Dermis microvascular lymphatic vessel endothelial cell (primary cell): ENCODE measurements around the gene LRRK1. TPM values are rescaled to one million over a fixed set of nuclear protein-coding genes. Genes with fewer than 3 reads are reported as not detected.

ENCODE experiments used
- DNase-seq, 2 donors: peaks; one replicate each; pipeline versions ENCODE4 v3.0.0 to v3.0.0-alpha.2; 2010; ENCODE audit warnings: low read depth in 2 of 2
- total RNA-seq: library from RNA; depleted of rRNA; stranded (reverse); fragments of >200 nt; gene quantifications from 2 replicates; pipeline ENCODE4 v1.2.1, GENCODE V29; 2014

Gene LRRK1
- total RNA-seq, 1 donor from 2014 or later, result 5.9 TPM

DNA sequence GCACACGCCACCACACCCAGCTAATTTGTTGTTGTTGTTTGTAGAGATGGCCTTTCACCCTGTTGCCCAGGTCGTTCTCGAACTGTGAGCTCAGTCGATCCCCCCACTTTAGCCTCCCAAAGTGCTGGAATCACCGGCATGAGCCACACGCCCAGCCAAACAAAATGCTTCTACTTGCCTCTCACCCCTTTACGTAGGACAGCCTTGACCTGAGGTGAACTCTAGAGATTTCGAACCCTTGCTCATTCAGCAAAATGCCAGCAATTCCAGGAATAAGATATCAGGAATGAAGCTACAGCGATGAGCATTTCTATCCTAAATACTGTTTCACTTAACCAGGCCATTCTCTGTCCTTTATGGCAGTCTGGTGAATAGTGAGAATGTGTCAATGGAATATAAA, 135.0 kb downstream of the LRRK1 start:
- DNase-seq, result no peak

DNA sequence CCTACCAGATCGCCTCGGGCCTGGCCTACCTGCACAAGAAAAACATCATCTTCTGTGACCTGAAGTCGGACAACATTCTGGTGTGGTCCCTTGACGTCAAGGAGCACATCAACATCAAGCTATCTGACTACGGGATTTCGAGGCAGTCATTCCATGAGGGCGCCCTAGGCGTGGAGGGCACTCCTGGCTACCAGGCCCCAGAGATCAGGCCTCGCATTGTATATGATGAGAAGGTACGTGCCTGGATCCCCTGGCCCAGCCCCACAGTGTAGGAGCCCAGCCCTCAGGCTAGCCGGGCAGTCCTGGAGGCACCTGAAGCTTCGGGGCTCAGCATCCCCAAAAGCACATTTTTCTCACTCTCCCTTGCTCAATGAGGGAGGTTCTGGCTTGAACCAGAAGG, 135.8 kb downstream of the LRRK1 start:
- DNase-seq, result no peak

DNA sequence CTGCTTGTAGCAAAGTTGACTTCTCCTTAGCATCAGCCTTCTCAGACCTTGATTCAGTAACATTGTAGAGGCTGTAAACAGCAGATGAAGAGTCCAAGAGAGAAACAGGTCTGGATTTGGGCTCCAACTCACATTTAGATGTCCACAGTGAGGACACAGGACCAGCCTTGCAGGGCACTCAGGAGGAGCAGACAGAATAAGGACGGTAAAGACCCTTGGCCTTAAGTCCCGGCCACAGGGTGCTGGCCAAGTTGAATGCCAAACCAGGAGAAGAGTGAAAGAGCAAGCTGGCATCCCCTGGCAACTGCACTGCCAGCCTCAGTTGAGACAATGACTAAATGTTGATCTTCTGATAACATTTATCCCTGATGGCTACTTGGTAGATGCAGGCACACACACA, 136.3 kb downstream of the LRRK1 start:
- DNase-seq, result no peak

DNA sequence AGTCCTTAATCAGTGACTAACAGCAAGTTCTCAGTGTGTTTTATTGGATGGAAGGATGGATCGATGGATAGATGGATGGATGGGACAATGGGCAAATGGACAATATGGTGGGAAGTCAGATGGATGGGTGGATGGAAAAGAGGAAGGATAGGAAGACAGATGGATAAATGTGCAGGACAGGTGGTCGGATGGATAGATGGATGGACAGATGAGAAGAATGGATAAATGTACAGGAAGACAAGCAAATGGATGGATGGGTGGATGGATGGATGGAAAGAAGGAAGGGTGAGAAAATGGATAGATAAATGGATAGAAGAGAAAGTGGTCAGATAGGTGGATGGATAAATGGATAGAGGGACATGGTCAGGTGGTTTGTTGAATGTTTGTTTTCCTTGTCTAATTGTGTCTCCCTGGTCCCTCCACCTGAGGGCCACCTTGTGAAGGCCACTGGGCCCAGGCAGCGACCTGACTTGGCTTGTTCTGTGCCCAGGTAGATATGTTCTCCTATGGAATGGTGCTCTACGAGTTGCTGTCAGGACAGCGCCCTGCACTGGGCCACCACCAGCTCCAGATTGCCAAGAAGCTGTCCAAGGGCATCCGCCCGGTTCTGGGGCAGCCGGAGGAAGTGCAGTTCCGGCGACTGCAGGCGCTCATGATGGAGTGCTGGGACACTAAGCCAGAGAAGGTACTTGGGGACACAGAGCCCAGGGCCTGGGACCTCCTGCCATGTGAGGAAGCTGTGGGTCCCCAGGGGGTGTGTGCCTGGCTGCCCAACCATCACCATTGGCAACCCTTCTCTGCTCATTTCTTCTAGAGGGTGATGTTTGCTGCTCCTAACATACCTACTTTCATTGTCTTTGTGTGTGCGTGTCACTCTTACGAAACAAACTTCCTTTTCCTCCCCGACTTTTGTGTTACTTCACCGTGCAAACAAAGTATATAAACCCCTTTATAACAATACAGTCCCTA, 137.5 kb downstream of the LRRK1 start:
- DNase-seq, result peak in 1 of 2 donors; percentile 14

DNA sequence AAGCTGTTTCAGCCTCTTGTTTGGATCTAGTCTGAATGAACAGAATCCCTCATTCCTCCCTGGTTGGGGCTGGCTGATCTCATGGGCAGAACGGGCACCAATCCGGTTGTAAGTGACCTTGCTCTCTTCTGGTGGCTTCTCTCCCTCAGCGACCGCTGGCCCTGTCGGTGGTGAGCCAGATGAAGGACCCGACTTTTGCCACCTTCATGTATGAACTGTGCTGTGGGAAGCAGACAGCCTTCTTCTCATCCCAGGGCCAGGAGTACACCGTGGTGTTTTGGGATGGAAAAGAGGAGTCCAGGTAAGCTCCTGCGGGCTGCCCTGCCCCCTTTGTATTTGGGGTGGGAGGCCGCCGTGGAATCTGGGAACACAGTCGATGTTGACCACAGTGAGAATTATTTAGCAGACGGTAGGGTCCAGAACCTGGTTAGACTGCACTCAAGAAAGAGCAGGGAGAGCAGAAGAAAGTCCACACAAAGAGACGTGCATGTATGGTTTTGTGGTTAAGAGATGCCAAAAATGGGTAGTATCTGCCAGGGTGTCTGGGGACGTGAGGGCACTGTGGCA, 138.8 kb downstream of the LRRK1 start:
- DNase-seq, result no peak

DNA sequence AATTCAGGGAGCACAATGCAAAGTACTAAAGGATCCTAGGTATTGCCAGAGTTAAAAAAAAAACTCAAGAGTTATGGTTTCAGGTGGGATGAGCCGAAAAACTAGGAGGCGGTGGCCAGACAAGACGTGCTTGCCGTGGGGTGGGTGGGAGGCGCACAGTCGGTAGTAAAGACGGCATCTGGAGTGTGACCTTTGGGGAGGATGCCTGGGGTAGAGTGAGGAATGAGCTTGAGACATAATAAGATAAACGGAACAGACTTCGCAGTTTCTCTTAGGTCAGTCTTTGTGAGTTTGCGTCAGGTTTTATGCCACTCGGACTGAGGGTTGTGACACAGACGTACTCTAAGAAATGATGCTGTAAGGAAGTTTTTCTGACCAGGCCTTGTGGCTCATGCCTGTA, 139.6 kb downstream of the LRRK1 start:
- DNase-seq, result no peak

DNA sequence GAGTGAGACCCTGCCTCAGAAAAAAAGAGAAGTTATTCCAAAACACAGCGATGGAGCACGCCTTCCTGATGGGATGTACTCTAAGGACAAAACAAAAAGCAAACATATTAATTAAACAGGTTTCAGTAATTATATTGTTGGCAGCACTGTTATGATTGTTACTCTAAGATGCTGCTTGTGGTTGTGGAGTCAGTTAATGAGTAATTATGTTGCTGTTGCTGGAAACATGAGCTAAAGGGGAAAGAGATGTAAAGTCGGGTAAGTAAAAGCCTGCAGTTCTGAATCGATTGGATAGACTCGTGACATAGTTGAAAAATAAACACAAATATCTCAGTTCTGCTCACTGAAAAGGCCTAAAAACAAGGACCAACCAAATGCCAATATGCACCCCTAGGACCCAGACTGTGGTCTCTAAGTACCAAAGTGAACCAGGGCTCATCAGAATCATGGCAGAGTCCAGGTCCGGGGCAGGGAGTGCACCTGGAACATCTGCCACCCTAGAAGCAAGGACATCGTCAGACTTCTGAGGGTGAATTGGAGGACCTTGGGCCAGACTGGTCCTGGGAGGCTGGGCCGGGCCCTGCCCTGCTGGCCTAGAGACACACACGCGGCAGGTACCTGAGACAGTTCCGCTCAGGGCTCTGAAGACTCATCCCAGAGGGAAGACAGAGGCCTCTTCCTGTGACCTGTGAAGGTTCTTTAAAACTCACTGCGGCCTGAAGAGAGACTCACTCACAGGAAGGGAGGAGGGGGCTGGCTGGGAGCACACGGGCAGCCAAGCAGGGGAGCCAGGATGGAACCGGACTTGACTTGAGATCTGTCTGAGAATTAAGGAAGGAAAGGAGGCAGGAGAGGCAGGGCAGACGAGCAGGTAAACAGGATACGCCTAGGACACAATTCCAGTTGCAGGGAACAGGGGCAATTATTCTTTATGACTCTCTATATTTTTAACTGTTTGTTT, 140.5 kb downstream of the LRRK1 start:
- no peak for DNase-seq

DNA sequence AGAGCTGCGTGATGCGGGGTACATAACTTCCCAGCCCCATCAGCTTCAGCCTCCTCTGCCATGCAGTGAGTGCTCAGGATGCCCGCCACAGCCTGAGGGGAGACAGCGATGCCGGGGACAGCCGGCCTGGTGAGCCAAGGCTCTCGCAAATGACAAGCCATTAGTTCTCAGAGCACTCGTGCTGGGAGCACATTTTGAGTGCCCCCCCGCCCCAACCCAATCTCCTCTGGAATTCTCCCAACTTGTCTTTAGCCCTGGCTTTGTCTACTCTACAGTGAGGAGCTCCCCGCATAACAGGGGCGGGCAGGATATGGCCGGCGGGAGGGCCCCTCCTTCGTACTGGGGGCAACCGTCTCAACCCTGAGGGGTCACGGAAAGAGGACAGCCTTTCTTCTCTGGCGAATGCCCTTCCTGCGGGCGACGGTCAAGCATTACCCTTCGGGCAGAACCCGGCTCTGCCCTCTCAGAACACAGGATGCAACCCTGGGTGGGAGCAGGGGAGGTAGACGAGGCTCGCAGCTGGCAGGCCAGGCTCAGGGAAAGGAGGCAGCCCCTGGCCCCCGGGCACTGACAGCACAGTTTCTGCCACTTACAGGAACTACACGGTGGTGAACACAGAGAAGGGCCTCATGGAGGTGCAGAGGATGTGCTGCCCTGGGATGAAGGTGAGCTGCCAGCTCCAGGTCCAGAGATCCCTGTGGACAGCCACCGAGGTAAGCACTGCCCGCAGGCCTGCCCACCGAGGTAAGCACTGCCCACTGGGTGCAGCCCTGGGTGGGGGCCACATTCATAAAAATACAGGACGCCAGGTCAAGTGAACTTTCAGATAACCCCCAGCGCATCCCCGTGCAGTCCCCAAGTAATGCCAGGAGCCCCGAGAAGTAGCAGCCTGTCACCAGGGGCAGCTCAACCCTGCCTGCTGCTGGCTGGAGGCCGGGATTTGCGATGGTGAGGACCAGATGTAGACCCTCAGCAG, 141.7 kb downstream of the LRRK1 start:
- no peak for DNase-seq

DNA sequence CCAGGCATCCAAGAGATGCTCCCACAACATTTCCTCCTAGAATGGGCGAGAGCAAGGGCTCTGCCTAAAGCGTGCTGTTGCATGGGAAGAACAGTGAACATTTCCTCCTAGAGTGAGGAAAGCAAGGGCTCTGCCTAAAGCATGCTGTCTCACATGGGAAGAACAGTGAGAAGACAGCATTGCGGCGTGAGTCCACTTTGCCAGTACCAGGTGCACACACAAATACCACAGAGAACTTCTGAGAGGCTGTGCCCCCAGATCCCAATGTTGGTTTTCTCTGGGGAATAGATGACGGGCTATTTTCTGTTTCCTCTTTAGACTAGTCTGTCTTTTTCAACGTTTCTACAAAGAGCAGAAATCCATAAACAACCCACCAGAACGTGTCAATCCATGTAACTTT, 142.9 kb downstream of the LRRK1 start:
- DNase-seq, result no peak

DNA sequence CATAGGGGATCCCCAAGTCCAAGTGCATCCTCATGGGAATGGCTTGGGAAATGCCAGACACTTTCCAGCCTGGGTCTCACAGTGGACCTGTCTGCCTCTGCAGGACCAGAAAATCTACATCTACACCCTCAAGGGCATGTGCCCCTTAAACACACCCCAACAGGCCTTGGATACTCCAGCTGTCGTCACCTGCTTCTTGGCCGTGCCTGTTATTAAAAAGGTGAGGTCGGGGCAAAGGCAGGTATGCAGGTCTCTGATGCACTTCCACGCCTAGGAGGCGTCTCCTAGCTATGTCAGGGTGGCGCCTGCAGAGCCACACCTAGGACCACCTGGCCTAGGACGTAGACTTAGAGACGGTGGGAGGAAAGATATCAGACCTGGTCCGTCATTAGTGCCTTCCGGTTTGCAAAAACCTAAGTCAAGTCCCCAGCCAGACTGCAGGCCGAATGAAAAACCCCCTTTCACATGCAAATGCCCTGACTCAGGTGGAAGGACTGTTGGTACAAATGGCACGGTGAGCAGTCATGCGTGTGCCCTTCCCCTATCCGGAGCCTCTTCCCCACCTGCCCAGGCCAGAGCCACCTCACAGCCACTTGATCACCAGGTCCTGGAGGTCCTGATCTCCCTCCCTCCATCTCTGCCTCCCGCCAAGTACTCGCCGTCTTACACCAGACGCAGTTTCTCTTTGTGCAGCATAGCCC, 143.5 kb downstream of the LRRK1 start:
- no peak for DNase-seq

DNA sequence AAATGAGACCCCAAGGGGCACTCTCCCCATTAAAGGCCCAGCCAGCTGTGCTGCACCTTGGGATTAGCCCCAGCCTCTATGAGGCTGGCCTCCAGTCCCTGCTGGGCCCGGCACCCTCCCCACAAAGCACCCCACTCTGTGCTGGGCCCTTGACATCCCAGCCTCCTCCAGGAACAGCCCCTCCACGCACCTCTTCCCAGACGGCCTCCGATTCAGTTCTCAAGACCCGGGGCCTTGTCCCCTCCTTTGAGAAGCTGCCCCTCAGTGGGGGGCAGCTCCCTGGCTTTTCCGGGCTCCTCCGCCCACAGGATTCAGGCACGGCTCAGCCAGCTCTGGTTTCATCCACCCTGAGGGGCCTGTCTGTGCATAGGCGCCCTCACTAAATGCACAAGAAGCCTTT, 144.1 kb downstream of the LRRK1 start:
- DNase-seq, result no peak

DNA sequence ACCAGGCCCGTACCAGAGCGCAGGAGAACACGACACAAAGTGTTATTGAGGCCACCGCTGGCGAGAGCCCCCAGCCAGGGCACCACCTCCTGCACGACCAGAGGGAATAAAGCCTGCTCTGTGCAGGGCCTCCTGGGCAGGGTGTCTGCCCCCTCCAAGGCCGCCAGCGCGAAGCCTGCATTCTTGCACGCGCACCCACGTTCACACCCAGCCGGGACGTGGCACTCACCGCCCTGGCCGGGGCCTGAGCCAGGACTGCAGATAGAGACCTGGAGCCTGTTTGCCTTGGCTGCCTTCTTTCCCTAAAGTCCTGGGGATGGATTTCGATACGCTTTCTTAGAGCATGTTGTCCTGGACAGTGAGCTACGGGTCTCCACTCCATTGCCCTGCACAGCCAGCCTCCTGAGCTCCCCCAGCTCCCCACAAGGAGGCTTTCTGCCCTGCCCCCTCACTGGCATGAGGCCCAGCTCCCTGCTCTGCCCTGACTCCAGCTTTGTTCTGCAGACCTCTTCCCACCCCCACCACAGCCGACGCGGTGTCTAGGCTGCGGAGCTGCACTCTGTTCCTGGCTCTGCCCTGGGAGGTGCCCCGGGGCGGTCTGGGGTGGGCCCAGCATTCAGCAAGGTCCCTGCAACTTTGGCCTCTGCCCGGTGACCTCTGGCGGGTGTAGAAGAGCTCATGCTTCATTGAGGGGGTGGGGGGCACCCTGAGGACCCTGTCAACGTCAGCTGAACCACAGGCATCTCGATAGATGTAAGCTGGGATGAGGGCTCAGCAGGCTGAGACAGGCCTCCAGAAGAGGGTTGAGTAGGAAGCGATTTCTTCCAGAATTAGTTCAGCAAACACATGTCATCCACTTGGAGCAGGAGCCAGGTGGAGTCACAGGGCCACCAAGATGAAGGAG, 145.0 kb downstream of the LRRK1 start:
- no peak for DNase-seq

DNA sequence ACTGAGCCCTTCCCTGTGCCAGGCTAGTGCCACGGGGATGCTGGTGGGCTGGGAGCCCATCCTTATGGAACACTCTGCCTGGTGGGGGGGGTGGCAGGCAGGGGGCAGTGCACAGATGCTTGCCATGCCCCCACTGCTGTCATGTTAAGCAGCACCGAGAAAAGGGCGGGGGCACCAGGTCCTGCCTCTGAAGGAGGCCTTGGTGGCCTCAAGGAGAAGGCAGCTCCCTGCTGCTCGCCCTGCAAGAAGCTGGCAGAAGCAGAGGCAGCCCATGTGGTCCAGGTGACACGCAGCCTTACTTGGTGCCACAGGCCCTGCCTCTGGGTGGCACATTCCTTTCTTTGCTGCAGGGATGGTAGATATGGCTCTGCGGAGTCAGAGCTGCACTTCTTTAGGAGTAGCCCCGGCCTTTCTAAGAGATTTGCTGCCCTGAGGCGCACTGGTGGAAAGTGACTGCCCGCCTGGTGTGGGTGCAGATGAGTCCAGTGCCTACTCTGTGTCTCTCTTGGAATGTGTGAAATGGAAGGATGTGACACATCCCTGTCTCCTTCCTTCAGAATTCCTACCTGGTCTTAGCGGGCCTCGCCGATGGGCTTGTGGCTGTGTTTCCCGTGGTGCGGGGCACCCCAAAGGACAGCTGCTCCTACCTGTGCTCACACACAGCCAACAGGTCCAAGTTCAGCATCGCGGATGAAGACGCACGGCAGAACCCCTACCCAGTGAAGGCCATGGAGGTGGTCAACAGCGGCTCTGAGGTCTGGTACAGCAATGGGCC, 145.8 kb downstream of the LRRK1 start:
- no peak for DNase-seq

DNA sequence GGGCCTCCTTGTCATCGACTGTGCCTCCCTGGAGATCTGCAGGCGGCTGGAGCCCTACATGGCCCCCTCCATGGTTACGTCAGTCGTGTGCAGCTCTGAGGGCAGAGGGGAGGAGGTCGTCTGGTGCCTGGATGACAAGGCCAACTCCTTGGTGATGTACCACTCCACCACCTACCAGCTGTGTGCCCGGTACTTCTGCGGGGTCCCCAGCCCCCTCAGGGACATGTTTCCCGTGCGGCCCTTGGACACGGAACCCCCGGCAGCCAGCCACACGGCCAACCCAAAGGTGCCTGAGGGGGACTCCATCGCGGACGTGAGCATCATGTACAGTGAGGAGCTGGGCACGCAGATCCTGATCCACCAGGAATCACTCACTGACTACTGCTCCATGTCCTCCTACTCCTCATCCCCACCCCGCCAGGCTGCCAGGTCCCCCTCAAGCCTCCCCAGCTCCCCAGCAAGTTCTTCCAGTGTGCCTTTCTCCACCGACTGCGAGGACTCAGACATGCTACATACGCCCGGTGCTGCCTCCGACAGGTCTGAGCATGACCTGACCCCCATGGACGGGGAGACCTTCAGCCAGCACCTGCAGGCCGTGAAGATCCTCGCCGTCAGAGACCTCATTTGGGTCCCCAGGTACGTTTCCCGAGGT, 146.5 kb downstream of the LRRK1 start:
- no peak for DNase-seq

DNA sequence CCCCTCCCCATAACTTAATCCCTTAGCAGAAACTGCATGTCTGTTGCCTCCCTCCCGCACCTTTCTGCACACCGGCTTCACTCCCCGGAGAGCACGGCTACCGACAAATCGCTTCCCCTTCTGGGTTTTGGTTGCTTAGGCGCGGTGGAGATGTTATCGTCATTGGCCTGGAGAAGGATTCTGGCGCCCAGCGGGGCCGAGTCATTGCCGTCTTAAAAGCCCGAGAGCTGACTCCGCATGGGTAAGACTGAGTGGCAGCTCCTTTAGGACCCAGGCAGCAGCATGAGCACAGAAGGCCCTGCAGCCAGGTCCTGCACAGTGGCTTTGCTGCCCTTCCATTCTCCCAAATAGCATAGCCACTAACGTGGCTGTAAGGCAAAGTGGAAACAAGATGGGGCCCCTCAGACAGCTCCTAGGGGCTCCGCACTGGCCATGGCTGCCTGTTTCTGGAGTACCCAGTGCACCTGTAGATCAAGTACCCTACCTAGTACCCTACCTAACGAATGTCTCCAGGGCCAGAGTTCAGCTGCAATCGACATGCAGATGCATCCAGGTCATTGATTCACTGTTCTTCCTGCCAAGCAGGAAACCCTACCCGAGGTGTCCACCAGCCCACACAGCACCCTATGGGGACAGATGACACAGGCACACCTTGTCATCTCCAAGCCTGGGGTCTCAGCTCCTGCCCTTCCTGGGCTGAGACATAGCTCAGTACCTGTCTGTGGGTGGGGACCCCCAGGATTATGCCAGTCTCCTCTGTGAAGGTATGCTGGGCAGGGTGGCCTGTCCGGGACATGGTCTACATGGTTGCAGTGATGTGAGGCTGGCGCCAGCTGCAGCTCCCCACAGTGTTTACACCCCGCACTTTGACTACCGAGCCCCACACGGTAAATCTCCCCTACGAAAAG, 147.6 kb downstream of the LRRK1 start:
- peak in 1 of 2 donors; percentile 6 for DNase-seq

DNA sequence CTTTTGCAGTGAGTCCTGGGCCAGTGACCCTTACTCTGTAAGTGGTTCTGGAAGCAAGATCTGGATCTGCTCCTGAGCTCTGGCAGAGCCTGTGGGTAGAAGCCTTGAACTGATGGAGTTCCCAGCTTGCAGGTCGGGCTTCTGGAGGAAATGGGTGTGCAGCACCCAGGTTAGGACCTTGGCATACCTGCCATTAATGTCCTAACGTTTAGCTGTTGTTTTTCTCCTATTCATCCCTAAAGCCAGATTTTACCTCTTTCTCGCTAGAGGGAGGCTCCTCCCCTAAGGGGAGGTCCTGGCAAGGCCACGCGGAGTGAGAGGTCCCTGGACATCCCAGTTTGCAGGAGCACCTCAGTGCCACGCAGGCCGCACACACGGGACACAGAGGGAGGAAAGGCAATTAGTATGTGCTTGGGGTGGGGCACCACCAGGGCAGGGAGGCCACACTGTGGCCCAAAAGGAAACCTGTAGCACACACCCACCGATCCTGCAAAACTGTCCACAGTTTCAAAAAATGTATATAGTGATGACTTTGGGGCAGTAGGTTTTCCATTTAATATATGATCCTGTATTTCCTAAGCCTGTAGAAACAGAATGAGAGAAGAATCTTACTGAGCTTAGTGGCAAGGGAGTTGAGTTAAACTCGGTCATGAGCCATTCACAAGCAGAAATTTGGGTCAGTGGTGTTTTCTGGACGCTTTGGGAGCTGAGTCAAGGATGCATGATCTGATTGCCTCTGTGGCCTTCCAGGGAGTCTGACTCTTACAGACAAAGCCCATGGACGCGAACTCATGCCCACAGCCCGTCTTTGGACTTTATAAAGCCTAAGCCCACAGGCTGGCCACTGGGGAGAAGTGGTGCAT, 148.7 kb downstream of the LRRK1 start:
- no peak for DNase-seq
